Activated CD4-positive, CD25-positive, alpha-beta regulatory T cell (primary cell): ENCODE measurements around the gene CDC42SE2.
"Not testable (repeated sequence)": the region's sequence is repeated elsewhere in the genome, so short reads cannot be mapped to it uniquely, and the experiment has no call there.

Experiments
- DNase-seq, 4 experiments: peaks; one replicate each; lab custom pipeline; 2025; lab: John Stamatoyannopoulos, UW

CDC42SE2 gene

DNA sequence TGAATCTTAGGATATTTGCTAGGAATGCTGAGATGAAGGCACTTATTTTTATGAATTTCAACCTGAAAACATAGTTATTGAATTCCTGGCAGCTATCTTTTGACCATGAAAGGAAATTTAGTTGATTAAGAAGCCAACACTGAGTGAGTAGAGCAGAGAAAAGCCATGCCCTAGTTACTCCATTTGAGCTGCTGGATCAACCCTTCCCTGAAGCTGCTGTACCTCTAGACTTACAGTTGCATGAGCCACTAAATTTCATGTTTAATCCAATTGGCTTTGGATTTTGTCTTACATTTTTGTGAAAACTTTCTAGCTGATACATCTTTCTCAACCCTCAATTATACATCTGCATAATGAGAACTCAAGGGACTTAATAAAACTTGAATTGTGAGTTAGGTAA lies 54.6 kb downstream of the CDC42SE2 start:
- DNase-seq, result no peak

DNA sequence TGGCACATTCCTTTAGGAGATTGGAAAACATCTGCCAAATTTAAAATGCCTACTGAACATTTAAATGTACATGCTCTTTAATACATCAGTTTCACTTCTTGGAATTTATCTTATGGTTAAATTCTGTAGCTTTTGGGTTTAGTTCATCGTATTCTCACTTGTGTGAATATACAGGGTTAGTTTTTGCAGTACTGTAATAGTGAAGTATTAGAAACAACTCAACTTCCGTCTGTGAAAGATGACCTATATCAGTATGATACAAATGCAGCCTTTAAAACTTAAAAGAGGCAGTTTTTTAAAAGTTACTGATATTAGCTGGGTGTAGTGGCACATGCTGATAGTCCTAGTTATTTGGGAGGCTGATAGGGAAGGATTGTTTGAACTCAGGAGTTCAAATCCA lies 57.2 kb downstream of the CDC42SE2 start:
- no peak for DNase-seq

DNA sequence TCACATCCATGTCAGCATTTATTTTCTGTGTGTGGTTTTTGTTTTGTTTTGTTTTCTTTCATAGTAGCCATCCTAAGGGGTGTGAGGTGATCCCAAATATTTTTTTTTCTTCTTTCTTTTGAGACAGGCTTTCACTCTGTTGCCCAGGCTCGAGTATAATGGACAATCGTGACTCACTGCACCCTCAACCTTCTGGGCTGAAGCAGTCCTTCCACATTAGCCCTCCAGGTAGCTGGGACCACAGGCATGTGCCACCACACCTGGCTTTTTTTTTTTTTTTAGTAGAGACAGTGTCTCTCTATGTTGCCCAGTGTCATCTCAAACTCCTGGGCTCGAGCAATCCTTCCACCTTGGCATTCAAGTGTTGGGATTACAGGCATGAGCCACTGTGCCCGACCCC lies 59.1 kb downstream of the CDC42SE2 start:
- DNase-seq, result no peak

DNA sequence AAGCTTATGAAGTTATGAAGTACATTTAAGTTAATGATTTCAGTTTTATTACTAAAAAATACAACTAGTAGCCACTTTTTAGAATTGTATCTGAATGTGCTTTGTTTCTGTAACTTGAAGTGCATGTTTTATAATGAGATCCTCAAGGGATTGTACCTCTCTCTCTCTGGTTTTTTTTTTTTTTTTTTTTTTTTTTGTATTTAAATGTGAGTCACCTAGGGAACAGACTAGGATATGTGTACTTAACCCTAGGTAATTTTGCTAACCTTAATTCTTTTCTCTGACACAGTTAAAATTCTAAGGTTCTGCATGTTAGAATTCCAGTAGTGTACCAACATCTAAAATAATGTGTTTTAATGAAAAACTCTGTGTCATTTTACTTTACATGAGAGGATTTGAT lies 59.5 kb downstream of the CDC42SE2 start:
- no peak for DNase-seq

- DNase-seq, result no peak
Measured at GRCh38 chr5:131324303-131324702, 60.5 kb downstream of the CDC42SE2 start.

DNA sequence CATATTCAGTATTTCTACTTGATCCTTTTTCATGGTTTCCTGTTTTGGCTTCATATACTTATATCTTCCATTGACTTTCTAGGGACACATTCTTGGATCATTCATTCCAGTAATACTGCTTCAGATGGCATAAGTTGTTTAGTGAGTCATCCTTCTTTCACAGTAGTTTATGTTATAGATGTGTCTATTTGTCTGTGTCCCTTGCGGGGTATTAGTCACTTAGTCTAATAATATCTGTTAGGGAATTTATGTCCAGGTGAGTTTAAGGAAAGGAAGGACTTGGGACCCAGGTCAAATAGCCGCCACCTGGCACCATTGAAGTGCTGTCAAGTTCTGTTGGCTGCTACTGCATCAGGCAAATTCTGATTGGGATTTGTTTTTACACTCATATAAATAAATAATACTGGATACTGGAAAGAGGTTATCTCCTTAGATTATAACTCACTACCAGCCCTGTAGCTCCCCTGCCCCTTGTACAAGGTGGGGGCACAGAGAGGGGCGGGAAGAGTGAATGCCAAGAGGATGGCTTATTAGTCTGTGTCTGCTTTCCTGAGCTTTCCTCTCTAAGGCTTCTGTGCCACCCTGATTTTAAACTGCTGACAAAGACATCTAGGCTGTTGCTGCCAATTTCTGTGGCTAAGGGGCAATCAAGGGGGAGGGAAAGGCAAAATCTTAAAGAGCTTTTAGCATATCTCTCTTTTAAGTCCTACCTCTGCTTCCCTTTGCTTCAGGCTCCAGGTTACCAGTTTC lies 64.9 kb downstream of the CDC42SE2 start:
- DNase-seq, result no peak

- DNase-seq, result no peak
Measured at GRCh38 chr5:131329286-131329560, 65.4 kb downstream of the CDC42SE2 start.

DNA sequence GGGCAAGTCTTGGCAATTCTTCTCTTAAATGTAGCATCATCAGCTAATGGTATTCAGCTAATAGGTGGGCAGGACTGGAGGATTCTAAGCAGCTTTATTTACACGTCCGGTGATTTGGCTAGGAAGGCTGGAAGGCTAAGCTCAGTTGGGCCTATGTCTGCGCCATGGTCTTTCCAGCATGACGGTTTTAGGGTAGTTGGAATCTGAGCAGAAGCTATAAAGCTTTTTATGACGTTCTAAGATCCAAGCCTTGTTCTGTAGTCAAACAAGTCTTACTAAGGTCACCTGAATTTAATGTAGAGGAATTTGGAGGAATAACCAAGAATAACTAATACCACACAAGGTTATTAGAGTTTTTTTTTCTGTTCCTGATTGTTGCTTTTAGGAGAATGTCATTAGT lies 66.2 kb downstream of the CDC42SE2 start:
- DNase-seq, result no peak

DNA sequence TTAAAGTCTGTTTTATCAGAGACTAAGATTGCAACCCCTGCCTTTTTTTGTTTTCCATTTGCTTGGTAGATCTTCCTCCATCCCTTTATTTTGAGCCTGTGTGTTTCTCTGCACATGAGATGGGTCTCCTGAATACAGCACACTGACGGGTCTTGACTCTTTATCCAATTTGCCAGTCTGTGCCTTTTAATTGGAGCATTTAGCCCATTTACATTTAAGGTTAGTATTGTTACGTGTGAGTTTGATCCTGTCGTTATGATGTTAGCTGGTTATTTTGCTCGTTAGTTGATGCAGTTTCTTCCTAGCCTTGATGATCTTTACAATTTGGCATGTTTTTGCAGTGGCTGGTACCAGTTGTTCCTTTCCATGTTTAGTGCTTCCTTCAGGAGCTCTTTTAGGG lies 71.9 kb downstream of the CDC42SE2 start:
- not testable (repeated sequence) for DNase-seq

- DNase-seq, result not testable (repeated sequence)
Measured at GRCh38 chr5:131336801-131337200, 72.9 kb downstream of the CDC42SE2 start.

GRCh38 chr5:131337240-131338050 lies 73.6 kb downstream of the CDC42SE2 start:
- DNase-seq, result not testable (repeated sequence)

DNA sequence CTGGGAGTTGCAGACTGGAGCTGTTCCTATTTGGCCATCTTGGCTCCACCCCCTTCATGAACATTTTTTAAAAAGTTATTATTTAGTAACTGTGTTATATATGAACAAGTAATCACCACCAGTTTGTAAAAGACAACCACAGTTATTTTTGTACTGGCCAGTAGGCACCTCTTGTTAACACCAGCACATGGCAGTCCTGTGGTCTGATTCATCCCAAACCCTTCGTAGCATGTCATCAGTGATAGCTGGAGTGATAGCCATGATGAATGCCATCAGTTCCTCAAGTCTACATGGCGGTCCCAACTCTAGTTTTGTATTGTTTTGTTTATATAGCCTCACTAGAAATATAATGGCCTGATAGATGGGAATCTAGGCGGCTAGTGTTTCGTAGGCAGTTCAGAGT lies 74.2 kb downstream of the CDC42SE2 start:
- DNase-seq, result no peak

DNA sequence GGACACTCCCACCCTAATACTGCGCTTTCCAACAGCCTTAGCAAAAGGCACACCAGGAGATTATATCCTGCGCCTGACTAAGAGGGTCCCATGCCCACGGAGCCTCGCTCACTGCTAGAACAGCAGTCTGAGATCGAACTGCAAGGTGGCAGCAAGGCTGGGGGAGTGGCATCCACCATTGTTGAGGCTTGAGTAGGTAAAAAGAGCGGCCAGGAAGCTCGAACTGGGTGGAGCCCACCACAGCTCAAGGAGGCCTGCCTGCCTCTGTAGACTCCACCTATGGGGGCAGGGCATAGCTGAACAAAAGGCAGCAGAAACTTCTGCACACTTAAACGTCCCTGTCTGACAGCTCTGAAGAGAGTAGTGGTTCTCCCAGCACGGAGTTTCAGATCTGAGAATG lies 80.4 kb downstream of the CDC42SE2 start:
- DNase-seq, result not testable (repeated sequence)

DNA sequence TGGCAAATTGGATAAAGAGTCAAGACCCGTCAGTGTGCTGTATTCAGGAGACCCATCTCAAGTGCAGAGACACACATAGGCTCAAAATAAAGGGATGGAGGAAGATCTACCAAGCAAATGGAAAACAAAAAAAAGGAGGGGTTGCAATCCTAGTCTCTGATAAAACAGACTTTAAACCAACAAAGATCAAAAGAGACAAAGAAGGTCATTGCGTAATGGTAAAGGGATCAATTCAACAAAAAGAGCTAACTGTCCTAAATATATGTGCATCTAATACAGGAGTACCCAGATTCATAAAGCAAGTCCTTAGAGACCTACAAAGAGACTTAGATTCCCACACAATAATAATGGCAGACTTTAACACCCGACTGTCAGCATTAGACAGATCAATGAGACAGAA lies 82.4 kb downstream of the CDC42SE2 start:
- DNase-seq, result not testable (repeated sequence)

- DNase-seq, result no peak
Measured at GRCh38 chr5:131353991-131354390, 90.1 kb downstream of the CDC42SE2 start.

- DNase-seq, result no peak
Measured at GRCh38 chr5:131355971-131356528, 92.2 kb downstream of the CDC42SE2 start.

DNA sequence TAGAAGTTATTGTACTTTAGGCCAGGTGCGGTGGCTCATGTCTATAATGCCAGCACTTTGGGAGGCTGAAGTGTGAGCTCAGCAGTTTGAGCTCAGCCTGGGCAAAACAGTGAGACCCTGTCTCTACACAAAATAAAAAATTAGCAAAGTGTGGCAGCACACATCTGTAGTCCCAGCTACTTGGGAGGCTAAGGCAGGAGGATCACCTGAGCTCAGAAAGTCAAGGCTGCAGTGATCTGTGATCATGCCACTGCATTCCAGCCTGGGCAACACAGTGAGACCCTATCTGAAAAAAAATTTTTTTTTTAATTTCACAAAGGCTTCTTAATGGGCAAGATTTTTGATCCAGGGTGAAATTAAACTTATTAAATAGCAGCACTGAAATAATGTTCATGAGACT lies 92.8 kb downstream of the CDC42SE2 start:
- no peak for DNase-seq

DNA sequence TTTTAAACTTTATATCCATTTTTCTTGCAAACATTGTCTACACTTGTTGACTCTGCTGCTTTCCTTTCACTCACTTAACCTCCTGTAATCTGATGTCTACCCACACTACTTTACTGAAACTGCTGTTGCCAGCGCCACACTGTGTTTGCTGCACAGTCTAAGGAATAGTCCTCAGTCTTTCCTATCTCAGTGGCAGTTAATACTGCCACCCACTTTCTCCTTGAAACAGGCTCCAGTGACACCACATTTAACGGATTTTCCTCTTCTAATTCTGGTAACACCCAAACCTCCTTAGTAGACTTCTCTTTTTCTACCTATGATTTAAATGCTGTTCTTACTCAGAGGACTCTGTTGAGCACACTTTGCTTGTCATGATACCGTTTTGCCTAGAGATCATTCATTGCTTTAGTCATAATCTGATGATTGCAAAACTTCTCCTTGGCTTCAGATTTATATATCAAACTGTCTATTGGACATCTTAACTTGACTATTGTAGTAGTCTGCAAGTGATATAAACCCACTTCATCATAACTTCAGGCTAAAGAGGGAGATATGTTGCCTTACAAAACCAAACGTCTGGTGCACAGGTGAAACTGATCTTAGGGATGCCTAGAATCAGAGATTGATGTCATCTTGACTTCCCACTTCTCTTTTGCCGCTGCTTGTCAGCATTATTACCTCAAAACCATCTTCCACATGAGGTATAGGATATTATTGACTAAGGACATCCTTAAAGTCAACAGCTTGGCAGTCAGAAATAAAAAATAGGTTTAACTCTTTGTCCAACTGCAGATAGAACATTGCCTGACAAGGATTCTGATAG lies 94.1 kb downstream of the CDC42SE2 start:
- DNase-seq, result no peak

DNA sequence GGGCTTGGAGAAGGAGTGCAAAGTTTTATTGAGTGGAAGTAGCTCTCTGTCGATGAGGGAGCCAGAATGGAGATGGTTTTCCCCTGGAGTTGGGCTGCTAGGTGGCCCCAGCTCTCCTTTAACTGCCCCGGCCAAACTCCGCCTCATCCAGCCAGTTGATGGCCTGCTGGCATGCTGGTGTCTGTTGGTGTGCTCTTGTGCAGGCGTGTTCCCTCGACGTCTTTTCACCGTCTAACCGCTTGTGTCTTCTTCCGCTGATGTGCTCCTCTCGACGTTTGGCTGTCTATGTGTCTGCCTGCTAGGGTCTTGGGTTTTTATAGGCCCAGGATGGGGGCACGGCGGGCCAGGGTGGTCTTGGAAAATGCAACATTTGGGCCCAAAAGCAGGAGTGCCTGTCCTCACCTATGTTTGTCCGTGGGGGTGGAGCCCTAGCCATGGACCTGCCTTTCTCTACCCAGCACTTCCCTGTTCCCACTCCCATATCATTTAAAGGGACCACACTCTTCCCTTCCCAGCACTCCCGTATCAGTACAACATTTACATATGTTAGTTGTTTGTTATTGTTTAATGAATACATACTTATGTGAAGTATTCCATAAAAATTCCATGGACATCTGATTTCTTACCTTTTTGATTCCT lies 97.9 kb downstream of the CDC42SE2 start:
- DNase-seq, result no peak

- no peak for DNase-seq
Measured at GRCh38 chr5:131363811-131364506, 100.1 kb downstream of the CDC42SE2 start.

- no peak for DNase-seq
Measured at GRCh38 chr5:131364507-131365050, 100.7 kb downstream of the CDC42SE2 start.
